KOPT-K1 (cell line): ENCODE measurements around the gene FKRP.

ENCODE experiments used
- H3K27ac ChIP-seq: fragments of 200-600 bp; sonication (generic); 2 replicates; pipeline ENCODE4 v1.5.1; 2016; ENCODE audit warnings: antibody characterized with exemption, mild to moderate bottlenecking, low read depth, low read length; ENCODE audit not compliant: poor library complexity, severe bottlenecking
- H3K36me3 ChIP-seq: fragments of 200-600 bp; sonication (generic); 2 replicates; pipeline ENCODE4 v1.5.1; 2017; ENCODE audit warnings: antibody characterized with exemption, mild to moderate bottlenecking, low read length, moderate library complexity; ENCODE audit not compliant: insufficient read depth
- H3K9me3 ChIP-seq: fragments of 200-600 bp; sonication (generic); 2 replicates; pipeline ENCODE4 v1.5.1; 2017; ENCODE audit warnings: antibody characterized with exemption, low read length, mild to moderate bottlenecking; ENCODE audit not compliant: insufficient read depth, poor library complexity, severe bottlenecking

FKRP gene

DNA sequence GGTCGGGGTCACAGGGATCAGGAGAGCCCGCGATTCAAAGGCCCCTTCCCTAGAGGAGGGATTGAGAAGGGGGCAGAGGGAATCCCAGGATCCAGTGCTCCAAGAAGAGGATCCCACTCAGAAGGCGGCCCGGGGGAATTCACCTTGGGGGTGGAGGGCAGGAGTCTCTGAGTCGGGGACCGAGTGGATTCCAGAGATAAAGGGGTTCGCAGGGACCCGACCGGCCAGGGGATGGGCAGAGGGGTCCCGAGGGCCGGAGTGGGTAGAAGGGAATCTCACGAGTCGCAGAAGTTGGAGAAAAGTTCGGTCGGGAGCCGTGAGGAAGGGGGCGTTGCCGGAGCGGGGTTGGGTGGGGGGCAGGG lies 29.2 kb upstream of the FKRP start:
- peak overlapping the region; percentile 96 for H3K27ac ChIP-seq
- H3K36me3 ChIP-seq = peaks cover 32% of the 10 kb centered on the region
- no peaks in the 10 kb centered on the region for H3K9me3 ChIP-seq

- H3K9me3 ChIP-seq = no peaks in the 10 kb centered on the region
- H3K36me3 ChIP-seq = peaks cover 32% of the 10 kb centered on the region
- peak within 1 kb of the TSS; percentile 96 for H3K27ac ChIP-seq
Observed at GRCh38 chr19:46717034-46717715, 28.7 kb upstream of the FKRP start, which contains the start of gene PRKD2. PRKD2 (minus strand) TSS chr19:46717114; CDS start chr19:46716370, 744 bp downstream.

DNA sequence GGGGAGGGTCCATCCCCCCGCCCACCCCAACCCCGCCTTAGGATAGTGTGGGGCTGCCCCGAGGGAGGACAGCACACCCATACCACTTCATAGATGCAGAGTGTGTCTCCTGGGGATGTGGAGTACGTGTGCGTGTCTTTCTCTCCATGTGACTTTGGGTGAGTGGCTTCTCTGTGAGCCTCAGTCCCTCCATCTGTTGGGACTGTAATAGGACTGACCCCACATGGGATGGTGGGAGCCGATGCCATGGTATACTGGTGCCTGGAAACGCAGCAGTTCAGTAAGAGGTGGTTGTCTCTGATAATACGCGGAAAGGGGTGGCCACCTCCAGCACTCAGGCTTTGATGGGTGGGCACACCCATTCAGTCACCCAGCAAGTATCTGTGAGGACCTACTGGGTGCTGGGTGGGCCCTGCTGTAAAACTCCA lies 28.1 kb upstream of the FKRP start:
- H3K27ac ChIP-seq = peak overlapping the region; percentile 96
- H3K9me3 ChIP-seq = no peaks in the 10 kb centered on the region
- peaks cover 36% of the 10 kb centered on the region for H3K36me3 ChIP-seq

- H3K36me3 ChIP-seq = peaks cover 42% of the 10 kb centered on the region
- H3K9me3 ChIP-seq = no peaks in the 10 kb centered on the region
- H3K27ac ChIP-seq = peak overlapping the region; percentile 96
Observed at GRCh38 chr19:46718157-46718933, 27.5 kb upstream of the FKRP start.

- peaks cover 49% of the 10 kb centered on the region for H3K36me3 ChIP-seq
- H3K27ac ChIP-seq = peak overlapping the region; percentile 96
- no peaks in the 10 kb centered on the region for H3K9me3 ChIP-seq
Observed at GRCh38 chr19:46718934-46719622, 26.8 kb upstream of the FKRP start.

DNA sequence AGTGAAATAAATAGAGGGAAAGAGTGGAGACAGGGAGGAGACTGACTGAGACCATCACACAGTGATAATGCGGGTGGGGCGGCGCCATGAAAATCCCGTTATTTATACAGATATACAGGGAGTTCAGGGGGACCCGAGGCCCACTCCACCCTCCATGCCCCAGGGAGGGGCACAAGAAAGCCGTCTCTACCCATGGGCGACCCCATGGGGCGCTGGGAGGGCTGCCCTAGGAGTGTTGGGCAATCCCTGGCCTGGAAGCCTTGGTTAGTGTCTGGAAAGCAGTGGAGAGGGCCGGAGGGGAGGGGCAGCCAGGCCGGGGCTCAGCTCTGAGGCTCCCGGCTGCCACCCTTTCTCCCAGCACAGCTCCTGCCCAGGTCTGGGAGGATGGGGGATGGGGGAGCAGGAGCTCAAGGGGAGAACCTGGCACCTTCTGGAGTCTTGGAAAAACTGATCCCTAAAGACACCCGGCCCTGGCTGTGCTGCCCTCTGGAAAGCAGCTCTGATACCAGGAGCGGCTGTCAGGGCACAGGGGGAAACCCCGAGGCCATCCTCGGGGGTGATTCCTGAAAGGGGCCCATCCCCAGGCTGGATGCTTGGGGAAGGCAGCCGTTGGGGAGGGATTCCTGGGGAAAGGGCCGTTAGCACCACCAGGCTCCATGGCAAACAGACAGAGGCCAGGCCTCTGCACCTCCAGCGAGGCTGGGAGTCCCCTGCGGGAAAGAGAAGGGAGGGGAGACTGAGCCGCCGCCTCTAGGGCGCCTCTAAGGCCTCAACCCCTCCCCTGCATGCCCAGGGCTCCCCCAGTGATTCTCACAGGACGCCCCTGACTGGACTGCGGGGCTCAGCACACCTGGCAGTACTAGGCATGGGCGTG lies 26.0 kb upstream of the FKRP start:
- H3K36me3 ChIP-seq = peaks cover 57% of the 10 kb centered on the region
- H3K9me3 ChIP-seq = no peaks in the 10 kb centered on the region
- H3K27ac ChIP-seq = peak overlapping the region; percentile 96

DNA sequence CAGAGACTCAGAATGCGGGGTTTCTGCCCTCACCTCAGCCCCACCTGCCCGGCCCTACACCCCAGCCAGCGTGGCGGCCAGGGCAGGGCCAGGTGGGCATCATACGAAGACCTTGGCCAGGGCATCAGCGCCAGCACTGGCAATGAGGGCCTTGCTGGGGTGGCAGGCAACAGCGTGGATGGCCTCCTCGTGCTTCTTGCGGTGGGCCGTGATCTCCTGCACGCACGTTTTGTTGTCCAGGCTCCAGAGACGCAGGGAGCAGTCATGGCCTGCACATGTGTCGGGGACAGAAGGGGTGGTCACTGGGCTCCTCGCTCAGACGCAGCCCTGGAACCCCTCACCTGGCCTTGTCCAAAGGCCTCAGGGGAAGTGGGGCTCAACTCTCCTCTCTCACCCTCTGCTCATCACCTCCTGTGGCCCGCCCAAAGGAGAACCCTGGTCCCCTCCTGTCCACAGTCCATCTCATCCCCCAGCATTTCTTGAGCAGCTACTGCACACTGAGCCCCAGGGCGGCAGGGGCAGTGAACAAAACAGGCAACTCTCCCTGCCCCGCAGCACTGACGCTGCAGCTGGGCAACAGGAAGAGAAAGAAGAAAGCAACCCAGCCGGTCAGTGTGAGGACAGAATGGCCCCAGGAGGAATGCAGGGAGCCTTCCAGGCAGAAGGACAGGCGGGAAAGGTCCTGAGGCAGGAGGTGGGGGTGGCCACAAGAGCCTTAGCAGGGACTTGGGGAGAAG lies 25.2 kb upstream of the FKRP start:
- H3K36me3 ChIP-seq = peaks cover 65% of the 10 kb centered on the region
- H3K9me3 ChIP-seq = no peaks in the 10 kb centered on the region
- H3K27ac ChIP-seq = no peak overlapping the region

DNA sequence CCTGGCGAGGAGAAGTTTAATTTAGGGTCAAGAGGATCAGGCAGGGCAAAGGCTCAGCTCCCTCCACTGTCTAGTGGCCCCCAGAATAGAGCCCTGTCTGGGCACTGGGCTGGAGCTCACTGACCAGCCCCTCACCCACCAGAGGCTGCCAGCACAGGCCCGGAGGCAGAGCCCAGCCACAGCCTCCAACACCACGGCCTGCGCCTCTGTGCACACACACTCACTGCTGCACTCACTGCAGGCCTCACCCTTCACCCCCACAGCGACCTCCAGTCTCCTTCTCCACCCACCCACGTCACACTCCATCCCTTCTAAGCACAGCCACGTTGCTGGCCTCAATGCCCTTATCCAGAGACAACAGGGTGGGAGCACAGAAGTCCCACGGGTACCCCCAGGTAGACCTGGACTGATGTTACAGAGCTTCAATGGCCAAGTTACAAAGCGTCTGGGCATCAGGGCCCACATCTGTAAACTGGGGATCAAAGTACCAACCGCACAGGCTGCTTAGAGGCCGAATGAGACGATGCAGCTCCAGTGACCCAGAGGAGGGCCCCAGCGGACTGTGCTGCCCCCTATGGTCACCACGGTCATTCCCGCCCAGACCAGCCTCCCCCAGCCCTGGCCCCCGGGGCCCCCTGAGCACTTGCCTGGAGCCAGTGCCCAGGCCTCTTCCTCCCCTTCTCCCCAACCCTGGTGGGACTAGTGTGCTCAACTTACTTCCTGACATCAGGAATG lies 24.4 kb upstream of the FKRP start:
- Histone ChIP-seq H3K27ac (peak overlapping the region; percentile 47), H3K9me3 (no peaks in the 10 kb centered on the region), H3K36me3 (peaks cover 73% of the 10 kb centered on the region)

DNA sequence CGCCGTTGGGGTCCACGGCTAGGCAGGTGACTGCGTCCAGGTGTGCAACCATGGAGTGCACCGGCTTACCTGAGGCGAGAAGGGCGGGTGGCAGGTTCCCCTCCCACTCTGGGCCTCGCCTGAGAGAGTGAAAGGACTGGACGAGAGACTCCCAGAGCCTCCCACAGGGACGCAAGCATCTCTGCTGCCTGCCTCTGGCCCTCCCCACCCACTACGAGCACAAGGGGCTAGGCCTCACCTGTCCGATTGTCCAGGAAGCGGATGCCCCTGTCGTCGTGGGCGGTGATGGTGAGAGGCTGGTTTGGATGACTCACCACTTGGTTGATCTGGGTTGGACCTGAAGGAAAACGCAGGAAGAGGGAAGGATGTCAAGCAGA lies 23.9 kb upstream of the FKRP start:
- no peaks in the 10 kb centered on the region for H3K9me3 ChIP-seq
- peak overlapping the region; percentile 47 for H3K27ac ChIP-seq
- H3K36me3 ChIP-seq = peaks cover 78% of the 10 kb centered on the region

GRCh38 chr19:46722421-46723022 lies 23.3 kb upstream of the FKRP start:
- no peaks in the 10 kb centered on the region for H3K9me3 ChIP-seq
- H3K36me3 ChIP-seq = peaks cover 84% of the 10 kb centered on the region
- H3K27ac ChIP-seq = peak overlapping the region; percentile 47

DNA sequence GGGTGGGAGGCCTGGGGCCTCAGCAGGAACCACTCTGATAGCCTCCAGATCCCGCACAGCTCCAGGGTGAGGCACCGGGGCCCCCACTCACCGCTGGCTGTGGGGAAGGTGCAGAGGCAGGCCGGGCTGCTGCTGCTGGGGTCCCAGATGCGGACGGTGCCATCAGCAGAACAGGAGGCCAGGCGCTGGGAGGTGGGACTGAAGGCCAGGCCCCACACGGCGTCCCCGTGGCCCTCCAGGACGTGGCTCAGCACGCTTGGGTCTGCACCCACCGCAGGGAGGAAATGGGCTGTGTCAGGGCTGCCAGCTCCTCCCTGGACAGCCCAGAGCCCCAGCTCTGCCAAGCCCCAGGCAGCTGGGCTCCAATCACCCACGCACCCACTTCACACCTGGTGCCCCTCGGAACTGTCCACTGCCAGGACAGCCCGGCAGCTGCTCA lies 22.8 kb upstream of the FKRP start:
- H3K36me3 ChIP-seq = peaks cover 89% of the 10 kb centered on the region
- H3K27ac ChIP-seq = peak overlapping the region; percentile 47
- H3K9me3 ChIP-seq = no peaks in the 10 kb centered on the region

- no peaks in the 10 kb centered on the region for H3K9me3 ChIP-seq
- H3K27ac ChIP-seq = peak overlapping the region; percentile 47
- H3K36me3 ChIP-seq = peaks cover 93% of the 10 kb centered on the region
Observed at GRCh38 chr19:46723471-46723870, 22.4 kb upstream of the FKRP start.

DNA sequence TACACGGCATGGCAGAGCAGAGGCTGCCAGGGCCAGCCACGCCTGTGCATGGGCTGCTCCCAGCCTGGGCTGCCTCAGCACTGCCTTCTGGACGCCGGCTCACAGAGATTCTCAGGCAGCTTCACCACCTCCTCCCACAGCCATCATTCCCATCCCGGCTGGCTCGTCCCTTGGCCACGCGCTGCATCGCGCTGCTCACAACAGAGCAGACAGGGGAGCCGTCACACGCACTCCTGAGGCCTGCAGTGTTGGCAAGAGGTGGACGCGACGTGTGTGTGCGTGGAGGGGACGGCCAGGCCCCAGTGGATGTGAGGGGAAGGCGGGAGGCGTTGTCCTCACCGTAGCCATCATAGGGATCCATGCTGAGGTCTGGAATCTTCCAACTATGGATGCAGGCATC lies 21.4 kb upstream of the FKRP start:
- H3K9me3 ChIP-seq = no peaks in the 10 kb centered on the region
- no peak overlapping the region for H3K27ac ChIP-seq
- peaks cover 100% of the 10 kb centered on the region for H3K36me3 ChIP-seq
